Upper lobe of left lung (tissue), 4 donors: ENCODE results near the gene SPOCK1.

Source experiments
- CTCF ChIP-seq, 6 experiments: fragments of 450-650 bp in 4 of 6; fragments of 200-600 bp in 2 of 6; sonication (generic) in 2 of 6; IDR thresholded peaks; one replicate each; pipeline ENCODE4 v1.5.1; 2016 to 2019; ENCODE audit warnings: antibody characterized with exemption in 6 of 6
- POLR2A ChIP-seq, 4 donors: fragments of 450-650 bp; IDR thresholded peaks; one replicate each; pipeline ENCODE4 v1.5.1; 2016 to 2017; ENCODE audit warnings: antibody characterized with exemption in 4 of 4, mild to moderate bottlenecking in 2 of 4

DNA sequence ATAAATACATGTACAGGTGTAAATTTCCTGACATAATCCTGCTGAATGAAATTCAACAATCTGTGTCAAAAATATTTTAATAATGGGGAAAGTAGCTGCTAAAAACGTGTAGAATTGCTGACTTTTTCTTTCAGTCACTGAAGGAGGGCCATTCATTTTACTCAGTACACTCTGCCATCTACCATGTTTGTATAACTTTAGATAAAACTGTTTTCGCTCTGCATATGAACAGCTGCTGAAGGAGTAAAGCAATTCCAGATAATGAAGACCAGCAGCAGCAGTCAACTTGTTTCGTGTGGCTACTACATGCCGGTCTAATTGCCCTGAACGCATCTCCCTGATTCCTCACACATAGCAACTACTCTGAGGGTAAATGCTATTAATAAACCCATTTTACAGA is 380.5 kb downstream of the SPOCK1 start:
- TF ChIP-seq CTCF (IDR thresholded peaks at IDR 0.05) (no peak), POLR2A (IDR thresholded peaks at IDR 0.05) (no peak)
